Endothelial cell of umbilical vein (primary cell): ENCODE data around the gene LNX2. TPM values are rescaled to one million over a fixed set of nuclear protein-coding genes. Genes with fewer than 3 reads are reported as not detected.

Experiments used
- BruUV-seq: library from RNA; stranded (reverse); fragments of 400-500 nt; replicated peaks from 2 replicates; lab custom pipeline; 2021; lab: Mats Ljungman, UMichigan
- CTCF ChIA-PET: fragments of 300-600, 350-600 bp; sonication (Branson Sonifier 250); formaldehyde crosslinking; loops from one replicate; lab custom pipeline; 2021; ENCODE audit warnings: antibody characterized with exemption, inconsistent platforms; lab: Charles Lee
- POLR2A ChIA-PET: fragments of 300-600, 350-600 bp; sonication (Branson Sonifier 250); formaldehyde crosslinking; loops from one replicate; lab custom pipeline; 2021; ENCODE audit warnings: antibody characterized with exemption, inconsistent platforms; lab: Charles Lee
- DNase-seq: peaks from one replicate; pipeline ENCODE4 v3.0.0-alpha.2; 2011; ENCODE audit warnings: low read depth, low spot score
- FAIRE-seq: peaks from 2 replicates; lab custom pipeline; 2011; peaks lifted over from hg19 to GRCh38; lab: Jason Lieb, UNC
- H2AFZ ChIP-seq: 2 replicates; pipeline ENCODE4 v1.6.0; 2012; ENCODE audit warnings: low read depth, low read length, control low read depth, inconsistent platforms
- H3K27ac ChIP-seq: 2 replicates; pipeline ENCODE4 v1.5.1; 2011; ENCODE audit warnings: low read depth, mild to moderate bottlenecking, control low read depth, low read length, moderate library complexity; ENCODE audit not compliant: insufficient read depth
- H3K27me3 ChIP-seq, 2 experiments: 2 replicates each; pipeline versions ENCODE4 v1.6.0 to v1.6.1; 2011; ENCODE audit warnings: low read length in 2 of 2, mixed read lengths in 1 of 2; ENCODE audit not compliant: control insufficient read depth in 2 of 2, insufficient read depth in 2 of 2
- H3K36me3 ChIP-seq, 2 experiments: 2 replicates in 1 of 2; 3 replicates in 1 of 2; pipeline ENCODE4 v1.5.1; 2011; ENCODE audit warnings: low read length in 2 of 2, mild to moderate bottlenecking in 1 of 2, moderate library complexity in 1 of 2; ENCODE audit not compliant: control insufficient read depth in 2 of 2, insufficient read depth in 2 of 2; ENCODE audit errors: extremely low read depth in 1 of 2
- H3K4me1 ChIP-seq: 3 replicates; pipeline ENCODE4 v1.5.1; 2011; ENCODE audit warnings: mild to moderate bottlenecking, low read length; ENCODE audit not compliant: control insufficient read depth, insufficient read depth; ENCODE audit errors: extremely low read depth
- H3K4me2 ChIP-seq: 2 replicates; pipeline ENCODE4 v1.6.1; 2011; ENCODE audit warnings: low read length, control low read depth, mixed read lengths; ENCODE audit not compliant: insufficient read depth
- H3K4me3 ChIP-seq, 3 experiments: fragments of 200-600 bp in 1 of 3; sonication (generic), shearing (Covaris generic) in 1 of 3; replicated peaks in 1 of 3; 2 replicates each; pipeline ENCODE4 v1.5.1; 2011 to 2016; ENCODE audit warnings: control low read depth in 3 of 3, low read length in 3 of 3, mild to moderate bottlenecking in 2 of 3, inconsistent platforms in 1 of 3, low read depth in 1 of 3, moderate library complexity in 1 of 3; ENCODE audit not compliant: insufficient read depth in 1 of 3
- H3K79me2 ChIP-seq: 2 replicates; pipeline ENCODE4 v1.6.0; 2012; ENCODE audit warnings: low read length, inconsistent platforms; ENCODE audit not compliant: control insufficient read depth, insufficient read depth
- H3K9ac ChIP-seq: replicated peaks from 2 replicates; pipeline ENCODE3; 2011; ENCODE audit warnings: low read length, control low read depth; ENCODE audit not compliant: insufficient read depth; ENCODE audit errors: extremely low read depth
- H3K9me1 ChIP-seq: replicated peaks from 3 replicates; pipeline ENCODE4 v1.6.0; 2011; ENCODE audit warnings: mild to moderate bottlenecking, low read length; ENCODE audit not compliant: control insufficient read depth, insufficient read depth; ENCODE audit errors: extremely low read depth
- H3K9me3 ChIP-seq: replicated peaks from 2 replicates; pipeline ENCODE4 v1.5.1; 2012; ENCODE audit warnings: low read length, inconsistent platforms; ENCODE audit not compliant: control insufficient read depth, insufficient read depth
- H4K20me1 ChIP-seq: replicated peaks from 2 replicates; pipeline ENCODE3; 2011; ENCODE audit warnings: mild to moderate bottlenecking, low read length; ENCODE audit not compliant: control insufficient read depth, insufficient read depth; ENCODE audit errors: extremely low read depth
- EZH2 ChIP-seq: IDR thresholded peaks from 2 replicates; pipeline ENCODE4 v1.6.1; 2012; ENCODE audit warnings: borderline replicate concordance, low read depth, mild to moderate bottlenecking, moderate library complexity, low read length, inconsistent platforms; ENCODE audit not compliant: severe bottlenecking
- FOS ChIP-seq: IDR thresholded peaks from 2 replicates; pipeline ENCODE4 v1.6.1; 2011; ENCODE audit warnings: mild to moderate bottlenecking, low read length, moderate library complexity, borderline replicate concordance; ENCODE audit not compliant: insufficient read depth
- GATA2 ChIP-seq: IDR thresholded peaks from 2 replicates; pipeline ENCODE4 v1.7.0; 2011; ENCODE audit warnings: low read depth, mild to moderate bottlenecking, moderate library complexity, mixed read lengths, low read length; ENCODE audit not compliant: insufficient read length, insufficient read depth
- JUN ChIP-seq: IDR thresholded peaks from 2 replicates; pipeline ENCODE4 v1.6.1; 2011; ENCODE audit warnings: borderline replicate concordance, low read depth; ENCODE audit not compliant: insufficient read length, insufficient read depth
- MYC ChIP-seq: IDR thresholded peaks from one replicate; pipeline ENCODE4 v1.6.1; 2011; ENCODE audit warnings: mild to moderate bottlenecking, low read depth, low read length
- POLR2A ChIP-seq: IDR thresholded peaks from 2 replicates; pipeline ENCODE4 v1.6.1; 2012; ENCODE audit warnings: low read depth, mild to moderate bottlenecking, control low read depth, low read length
- POLR2AphosphoS5 ChIP-seq: IDR thresholded peaks from 2 replicates; pipeline ENCODE4 v1.6.1; 2012; ENCODE audit warnings: low read depth, mild to moderate bottlenecking, control low read depth, low read length, moderate library complexity; ENCODE audit not compliant: insufficient read depth
- dilution Hi-C: fragments of 300-500 bp; cut with MboI; formaldehyde crosslinking; loops from one replicate; pipeline ENCODE4 v1.15.0; 2019; ENCODE audit warnings: low sequenced_read_pairs; ENCODE audit not compliant: extremely low pct_ligation_motif_present
- intact Hi-C: fragments of 100-400 bp; cut with micrococcal nuclease; formaldehyde crosslinking; loops from one replicate; pipeline ENCODE4 v1.10.0; 2022
- polyA plus RNA-seq, 4 experiments: library from polyadenylated mRNA; depleted of rRNA in 3 of 4; stranded (reverse) in 3 of 4; unstranded in 1 of 4; fragments of >200 nt; gene quantifications; 2 replicates each; pipeline versions ENCODE4 v1.2.1 to v1.2.3, GENCODE V29; 2011 to 2012; ENCODE audit warnings: missing spikeins in 1 of 4
- total RNA-seq: library from RNA; stranded (reverse); gene quantifications from 2 replicates; pipeline ENCODE4 v1.2.3, GENCODE V29; 2021
- TF ChIP-seq, protein P1 (sequence below), 2 donors: IDR thresholded peaks; 1 replicate in 1 of 2; 2 replicates in 1 of 2; pipeline ENCODE4 v1.5.1; 2011; ENCODE audit warnings: low read length in 2 of 2, mild to moderate bottlenecking in 2 of 2, moderate library complexity in 2 of 2, control low read depth in 1 of 2, inconsistent platforms in 1 of 2, low read depth in 1 of 2; ENCODE audit not compliant: insufficient read depth in 1 of 2; ENCODE audit errors: extremely low read depth in 1 of 2
- TF ChIP-seq, protein P2 (sequence below): IDR thresholded peaks from 2 replicates; pipeline ENCODE4 v1.6.1; 2011; ENCODE audit not compliant: insufficient read depth, insufficient read length

Gene LNX2
- total and polyA plus RNA-seq, 2 donors (not counting 3 experiments of a cell fraction or from before 2014, with no cell fraction given) = 7.0 to 9.1 TPM

DNA sequence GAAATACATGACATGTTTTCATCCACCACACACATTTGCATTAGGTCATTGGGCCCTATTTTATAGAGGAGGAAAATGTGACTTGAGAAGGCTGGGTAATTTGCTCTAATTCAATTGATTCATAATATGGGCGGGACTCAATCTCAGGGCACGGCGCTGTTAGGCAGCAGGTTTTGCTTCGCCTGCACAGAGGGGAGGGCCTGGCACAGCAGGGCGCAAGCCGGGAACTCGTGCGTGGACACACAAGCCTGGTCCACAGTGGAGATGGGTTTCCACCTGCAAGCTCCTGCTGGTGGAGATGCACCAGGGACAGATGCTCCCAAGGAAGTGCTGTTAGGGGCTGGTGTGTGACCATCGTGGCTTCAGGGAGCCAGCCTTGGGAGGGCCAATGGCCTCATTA lies 111.5 kb downstream of the LNX2 start:
- CTCF ChIA-PET = interaction anchor here (1.1 kb wide), 1 partner anchor 318 kb away, joined by 4 read pairs; no protein-coding TSS in a partner anchor
- no peak overlapping the region for H3K4me3 ChIP-seq
- H3K9ac ChIP-seq = no peak overlapping the region
- no peaks in the 10 kb centered on the region for H4K20me1 ChIP-seq
- dilution Hi-C loops = no loop called here
- no peaks in the 10 kb centered on the region for H3K9me1 ChIP-seq
- no peak for FAIRE-seq
- H3K36me3 ChIP-seq = no peaks in the 10 kb centered on the region
- no peak for TF ChIP-seq GATA2
- TF ChIP-seq FOS = no peak
- TF ChIP-seq, protein P1, sequence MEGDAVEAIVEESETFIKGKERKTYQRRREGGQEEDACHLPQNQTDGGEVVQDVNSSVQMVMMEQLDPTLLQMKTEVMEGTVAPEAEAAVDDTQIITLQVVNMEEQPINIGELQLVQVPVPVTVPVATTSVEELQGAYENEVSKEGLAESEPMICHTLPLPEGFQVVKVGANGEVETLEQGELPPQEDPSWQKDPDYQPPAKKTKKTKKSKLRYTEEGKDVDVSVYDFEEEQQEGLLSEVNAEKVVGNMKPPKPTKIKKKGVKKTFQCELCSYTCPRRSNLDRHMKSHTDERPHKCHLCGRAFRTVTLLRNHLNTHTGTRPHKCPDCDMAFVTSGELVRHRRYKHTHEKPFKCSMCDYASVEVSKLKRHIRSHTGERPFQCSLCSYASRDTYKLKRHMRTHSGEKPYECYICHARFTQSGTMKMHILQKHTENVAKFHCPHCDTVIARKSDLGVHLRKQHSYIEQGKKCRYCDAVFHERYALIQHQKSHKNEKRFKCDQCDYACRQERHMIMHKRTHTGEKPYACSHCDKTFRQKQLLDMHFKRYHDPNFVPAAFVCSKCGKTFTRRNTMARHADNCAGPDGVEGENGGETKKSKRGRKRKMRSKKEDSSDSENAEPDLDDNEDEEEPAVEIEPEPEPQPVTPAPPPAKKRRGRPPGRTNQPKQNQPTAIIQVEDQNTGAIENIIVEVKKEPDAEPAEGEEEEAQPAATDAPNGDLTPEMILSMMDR (IDR thresholded peaks at IDR 0.05; ENCODE audit: extremely low read depth in 1 of 2, insufficient read depth in 1 of 2, low read depth in 1 of 2, low read length in 2 of 2) = no peak
- TF ChIP-seq EZH2 = no peak
- POLR2A ChIA-PET = no interaction called here
- intact Hi-C loops = no loop called here
- no TSS peak for BruUV-seq
- DNase-seq = no peak
- H3K4me1 ChIP-seq = no peaks in the 10 kb centered on the region
- H3K27ac ChIP-seq = no peak overlapping the region
- H2AFZ ChIP-seq = no peak overlapping the region
- no peaks in the 10 kb centered on the region for H3K9me3 ChIP-seq
- H3K4me2 ChIP-seq = no peak overlapping the region
- H3K27me3 ChIP-seq = peaks cover 5% of the 10 kb centered on the region in 2 experiments
- H3K79me2 ChIP-seq = no peaks in the 10 kb centered on the region

DNA sequence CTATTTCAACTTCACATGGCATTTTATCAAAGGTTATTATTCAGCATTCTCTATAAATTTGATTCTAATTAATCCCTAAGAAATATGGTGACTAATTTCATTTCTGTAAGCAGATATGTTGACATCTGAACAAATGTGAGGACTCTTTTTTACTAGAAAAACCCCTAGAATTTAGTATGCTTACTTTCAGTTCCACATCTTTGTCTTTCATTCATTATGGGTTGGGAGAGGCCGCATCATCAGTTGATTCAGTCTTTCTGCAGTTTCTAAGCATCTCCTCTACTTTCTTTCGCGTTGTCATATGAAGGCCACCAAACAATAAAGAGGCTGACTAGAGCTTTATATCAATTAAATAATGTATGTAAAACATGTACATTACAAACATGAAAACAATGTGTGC lies 114.5 kb downstream of the LNX2 start:
- no peaks in the 10 kb centered on the region for H4K20me1 ChIP-seq
- peaks cover 5 to 9% of the 10 kb centered on the region in 2 experiments for H3K27me3 ChIP-seq
- no peaks in the 10 kb centered on the region for H3K79me2 ChIP-seq
- BruUV-seq = no TSS peak
- H3K4me3 ChIP-seq = no peak overlapping the region
- no peak overlapping the region for H3K4me2 ChIP-seq
- ChIA-PET CTCF (interaction anchor here (0.9 kb wide), 1 partner anchor 27 kb away, joined by 3 read pairs; no protein-coding TSS in a partner anchor), POLR2A (no interaction called here)
- FAIRE-seq (no peak), DNase-seq (no peak)
- H3K4me1 ChIP-seq = no peaks in the 10 kb centered on the region
- no peak for TF ChIP-seq POLR2AphosphoS5
- TF ChIP-seq, protein P1 (IDR thresholded peaks at IDR 0.05; ENCODE audit: extremely low read depth in 1 of 2, insufficient read depth in 1 of 2, low read depth in 1 of 2, low read length in 2 of 2) = no peak
- TF ChIP-seq GATA2 = no peak
- TF ChIP-seq FOS = no peak
- no peak for TF ChIP-seq EZH2
- TF ChIP-seq MYC = no peak
- no peak for TF ChIP-seq POLR2A
- TF ChIP-seq, protein P2, sequence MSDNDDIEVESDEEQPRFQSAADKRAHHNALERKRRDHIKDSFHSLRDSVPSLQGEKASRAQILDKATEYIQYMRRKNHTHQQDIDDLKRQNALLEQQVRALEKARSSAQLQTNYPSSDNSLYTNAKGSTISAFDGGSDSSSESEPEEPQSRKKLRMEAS = no peak
- TF ChIP-seq JUN = no peak
- H3K9me1 ChIP-seq = no peaks in the 10 kb centered on the region
- no peaks in the 10 kb centered on the region for H3K36me3 ChIP-seq
- no peak overlapping the region for H2AFZ ChIP-seq
- H3K27ac ChIP-seq = no peak overlapping the region
- H3K9me3 ChIP-seq = no peaks in the 10 kb centered on the region
- intact Hi-C loops (no loop called here), dilution Hi-C loops (no loop called here)
- H3K9ac ChIP-seq = no peak overlapping the region
